Vagina (tissue), 2 donors: ENCODE data around the gene NPM1. TPM values are rescaled to one million over a fixed set of nuclear protein-coding genes. Genes with fewer than 3 reads are reported as not detected.

Source experiments
- DNase-seq, 2 donors: peaks; one replicate each; pipeline ENCODE4 v3.0.0-alpha.2; 2017; ENCODE audit errors: extremely low spot score in 2 of 2
- H3K27ac ChIP-seq: fragments of 200-600 bp; sonication (generic); one replicate; pipeline ENCODE4 v1.5.1; 2019
- H3K27me3 ChIP-seq: fragments of 200-600 bp; sonication (generic); one replicate; pipeline ENCODE4 v1.5.1; 2019
- H3K36me3 ChIP-seq, 2 donors: fragments of 200-600 bp; sonication (generic); one replicate each; pipeline ENCODE4 v1.5.1; 2017 to 2019
- H3K4me1 ChIP-seq: fragments of 200-600 bp; sonication (generic); one replicate; pipeline ENCODE4 v1.5.1; 2019
- H3K4me3 ChIP-seq, 2 donors: fragments of 200-600 bp; sonication (generic); 1 replicate in 1 of 2; 2 replicates in 1 of 2; pipeline ENCODE4 v1.5.1; 2016 to 2019
- H3K9me3 ChIP-seq: fragments of 200-600 bp; sonication (generic); one replicate; pipeline ENCODE4 v1.5.1; 2019
- CTCF ChIP-seq, 3 experiments: fragments of 450-650 bp in 2 of 3; fragments of 200-600 bp in 1 of 3; sonication (generic) in 1 of 3; IDR thresholded peaks; one replicate each; pipeline ENCODE4 v1.5.1; 2017 to 2019; ENCODE audit warnings: antibody characterized with exemption in 3 of 3, mild to moderate bottlenecking in 2 of 3, moderate library complexity in 2 of 3
- POLR2A ChIP-seq, 2 donors: fragments of 450-650 bp; IDR thresholded peaks; one replicate each; pipeline ENCODE4 v1.6.1; 2017; ENCODE audit warnings: antibody characterized with exemption in 2 of 2, mild to moderate bottlenecking in 2 of 2, moderate library complexity in 2 of 2
- POLR2AphosphoS5 ChIP-seq, 2 donors: sonication (generic); formaldehyde crosslinking; IDR thresholded peaks; one replicate each; pipeline ENCODE4 v1.9.0; 2017; ENCODE audit warnings: antibody characterized with exemption in 2 of 2, mild to moderate bottlenecking in 2 of 2, low read depth in 1 of 2; ENCODE audit not compliant: insufficient read depth in 1 of 2
- intact Hi-C: fragments of 100-400 bp; cut with DNase I; formaldehyde crosslinking; loops from one replicate; pipeline ENCODE4 v1.15.1; 2023
- microRNA-seq: library from miRNA; unstranded; fragments of <30 nt; microRNA quantifications from one replicate; pipeline ENCODE4, GENCODE V29; 2017; ENCODE audit warnings: borderline number of aligned reads, borderline replicate concordance
- small RNA-seq: library from RNA; depleted of rRNA; stranded (forward); fragments of <200 nt; gene quantifications from one replicate; pipeline ENCODE3, GENCODE V24; 2016
- total RNA-seq: library from RNA; depleted of rRNA; stranded (reverse); fragments of >200 nt; gene quantifications from one replicate; pipeline ENCODE4 v1.2.3, GENCODE V29; 2016

Gene NPM1
- total RNA-seq, 1 donor from 2014 or later: 526 TPM

GRCh38 chr5:171457208-171457981 lies 69.7 kb downstream of the NPM1 start:
- no peak for TF ChIP-seq POLR2A (IDR thresholded peaks at IDR 0.05)
- no peak for TF ChIP-seq POLR2AphosphoS5 (IDR thresholded peaks at IDR 0.05; ENCODE audit: insufficient read depth in 1 of 2, low read depth in 1 of 2)
- no peak for TF ChIP-seq CTCF (IDR thresholded peaks at IDR 0.05)
- no peaks in the 10 kb centered on the region for H3K4me1 ChIP-seq
- H3K4me3 ChIP-seq: no peak overlapping the region
- H3K9me3 ChIP-seq: no peaks in the 10 kb centered on the region
- no peaks in the 10 kb centered on the region for H3K36me3 ChIP-seq
- no peak for DNase-seq
- H3K27ac ChIP-seq: no peak overlapping the region
- H3K27me3 ChIP-seq: no peaks in the 10 kb centered on the region
- intact Hi-C loops: no loop called here

DNA sequence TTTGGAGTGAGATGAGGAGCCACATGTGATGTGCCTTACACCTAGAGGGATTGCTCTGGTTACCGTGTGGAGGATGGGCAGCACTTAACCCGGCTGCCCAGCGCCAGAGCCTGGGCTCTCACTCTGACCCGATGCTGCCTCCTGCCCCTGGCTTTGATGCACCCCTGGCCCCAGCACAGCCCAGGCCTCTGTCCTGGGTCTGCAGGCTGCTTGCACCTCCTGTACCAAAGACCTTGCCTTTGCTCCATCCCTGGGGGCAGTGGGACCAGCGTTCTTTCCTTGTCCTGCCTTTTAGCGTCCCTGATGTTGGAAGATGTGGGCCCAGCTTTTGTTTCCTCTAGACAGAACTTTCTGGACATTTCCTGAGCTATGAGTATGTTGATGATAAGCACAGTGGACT lies 72.2 kb downstream of the NPM1 start:
- TF ChIP-seq POLR2A (IDR thresholded peaks at IDR 0.05) (no peak), CTCF (IDR thresholded peaks at IDR 0.05) (no peak), POLR2AphosphoS5 (IDR thresholded peaks at IDR 0.05; ENCODE audit: insufficient read depth in 1 of 2, low read depth in 1 of 2) (no peak)
- no peak for DNase-seq
- no peak overlapping the region for H3K27ac ChIP-seq
- H3K27me3 ChIP-seq: no peaks in the 10 kb centered on the region
- H3K36me3 ChIP-seq: no peaks in the 10 kb centered on the region
- H3K9me3 ChIP-seq: no peaks in the 10 kb centered on the region
- H3K4me3 ChIP-seq: no peak overlapping the region
- intact Hi-C loops: no loop called here
- H3K4me1 ChIP-seq: no peaks in the 10 kb centered on the region

Small RNA genes within 50 kb of the gene (microRNA-seq; reads per million reads assigned to microRNA genes)
- not detected for gene MIR3912

Small RNA genes within 50 kb of the gene (small RNA-seq; reads per million reads assigned to genes)
- gene AC091980.1 (not detected), gene MIR3912 (0.26 reads per million), gene RN7SL339P (not detected), gene SNORA70J (not detected)

Other genes with a start within 250 kb of the NPM1 start
- not detected for gene TLX3, start 78.6 kb upstream of the NPM1 start, total RNA-seq
- 1.7 TPM for gene FGF18, start 31.8 kb downstream of the NPM1 start, total RNA-seq